Liver (tissue), 9 donors: ENCODE measurements around the gene SMAD6. TPM values are rescaled to one million over a fixed set of nuclear protein-coding genes. Genes with fewer than 3 reads are reported as not detected.

Experiments used
- DNase-seq: peaks from one replicate; pipeline ENCODE4 v3.0.0-alpha.2; 2017; ENCODE audit warnings: low spot score
- H3K27ac ChIP-seq, 2 donors: one replicate each; pipeline ENCODE4 v1.7.0; 2013; ENCODE audit warnings: inconsistent platforms in 2 of 2, low read length in 2 of 2, control low read depth in 1 of 2, low read depth in 1 of 2, mild to moderate bottlenecking in 1 of 2
- H3K27me3 ChIP-seq, 4 donors: one replicate each; pipeline versions ENCODE4 v1.6.1 to v1.7.0; 2013; ENCODE audit warnings: low read length in 3 of 4, inconsistent platforms in 1 of 4, mild to moderate bottlenecking in 1 of 4, moderate library complexity in 1 of 4; ENCODE audit not compliant: control insufficient read depth in 4 of 4, insufficient read depth in 4 of 4
- H3K36me3 ChIP-seq, 4 donors: one replicate each; pipeline versions ENCODE4 v1.6.1 to v1.7.0; 2013; ENCODE audit warnings: low read length in 3 of 4, mild to moderate bottlenecking in 3 of 4, low read depth in 1 of 4, moderate library complexity in 1 of 4; ENCODE audit not compliant: control insufficient read depth in 4 of 4, insufficient read depth in 3 of 4
- H3K4me1 ChIP-seq, 4 donors: one replicate each; pipeline versions ENCODE4 v1.6.1 to v1.7.0; 2013; ENCODE audit warnings: low read length in 3 of 4, mild to moderate bottlenecking in 3 of 4, moderate library complexity in 1 of 4; ENCODE audit not compliant: control insufficient read depth in 4 of 4, insufficient read depth in 4 of 4
- H3K4me3 ChIP-seq, 3 donors: one replicate each; pipeline versions ENCODE4 v1.6.1 to v1.7.0; 2013; ENCODE audit warnings: low read length in 3 of 3, control low read depth in 1 of 3, low read depth in 1 of 3, mild to moderate bottlenecking in 1 of 3
- H3K9ac ChIP-seq, 2 donors: one replicate each; pipeline ENCODE4 v1.7.0; 2013; ENCODE audit warnings: low read length in 2 of 2, mild to moderate bottlenecking in 2 of 2, moderate library complexity in 2 of 2, control low read depth in 1 of 2, low read depth in 1 of 2
- H3K9me3 ChIP-seq, 4 donors: one replicate each; pipeline versions ENCODE4 v1.6.1 to v1.7.0; 2013; ENCODE audit warnings: low read length in 3 of 4; ENCODE audit not compliant: control insufficient read depth in 4 of 4
- EGR1 ChIP-seq, 2 donors: IDR thresholded peaks; 2 replicates each; pipeline ENCODE4 v1.6.1; 2016 to 2018; ENCODE audit warnings: antibody characterized with exemption in 2 of 2, low read depth in 2 of 2
- FOXA1 ChIP-seq: IDR thresholded peaks from 2 replicates; pipeline ENCODE4 v1.6.1; 2016; ENCODE audit warnings: antibody characterized with exemption
- FOXA2 ChIP-seq: IDR thresholded peaks from 2 replicates; pipeline ENCODE4 v1.6.1; 2016; ENCODE audit warnings: antibody characterized with exemption
- GABPA ChIP-seq, 2 donors: IDR thresholded peaks in 1 of 2; conservative IDR thresholded peaks in 1 of 2; 2 replicates each; pipeline ENCODE4 v1.6.1; 2016; ENCODE audit warnings: antibody characterized with exemption in 2 of 2, mild to moderate bottlenecking in 1 of 2, moderate library complexity in 1 of 2
- HNF4A ChIP-seq, 2 donors: conservative IDR thresholded peaks; 2 replicates each; pipeline ENCODE4 v1.6.1; 2016; ENCODE audit warnings: antibody characterized with exemption in 2 of 2, mild to moderate bottlenecking in 2 of 2
- HNF4G ChIP-seq: IDR thresholded peaks from 2 replicates; pipeline ENCODE4 v1.6.1; 2016; ENCODE audit warnings: antibody characterized with exemption
- NR2F2 ChIP-seq: IDR thresholded peaks from 2 replicates; pipeline ENCODE4 v1.6.1; 2016; ENCODE audit warnings: antibody characterized with exemption
- RAD21 ChIP-seq, 2 donors: IDR thresholded peaks; 2 replicates each; pipeline ENCODE4 v1.6.1; 2016; ENCODE audit warnings: antibody characterized with exemption in 2 of 2, mild to moderate bottlenecking in 2 of 2
- RXRA ChIP-seq, 2 donors: IDR thresholded peaks; 2 replicates each; pipeline ENCODE4 v1.6.1; 2017 to 2018; ENCODE audit warnings: antibody characterized with exemption in 2 of 2, mild to moderate bottlenecking in 1 of 2
- SP1 ChIP-seq: IDR thresholded peaks from 2 replicates; pipeline ENCODE4 v1.6.1; 2018; ENCODE audit warnings: antibody characterized with exemption, mild to moderate bottlenecking
- YY1 ChIP-seq: IDR thresholded peaks from 2 replicates; pipeline ENCODE4 v1.6.1; 2016; ENCODE audit warnings: antibody characterized with exemption, mild to moderate bottlenecking
- ZBTB33 ChIP-seq: IDR thresholded peaks from 2 replicates; pipeline ENCODE4 v1.6.1; 2016; ENCODE audit warnings: antibody characterized with exemption
- WGBS: extraction: QIAGEN DNeasy Blood & Tissue Kit; methylation state at CpG from one replicate; pipeline ENCODE4 v1.1.7; 2013; 5-methylcytosine and 5-hydroxymethylcytosine counted together
- polyA plus RNA-seq, 2 donors: library from polyadenylated mRNA; stranded (reverse) in 1 of 2; unstranded in 1 of 2; fragments of 200-250 nt in 1 of 2; fragments of >200 nt in 1 of 2; fragmentation: Nextera tagmentation in 1 of 2; extraction: Ambion mirVana in 1 of 2; gene quantifications; one replicate each; pipeline versions ENCODE4 v1.2.1 to v1.2.3, GENCODE V29; 2013 to 2015
- total RNA-seq, 2 donors: library from RNA; depleted of rRNA; stranded (reverse); fragments of >200 nt; gene quantifications; one replicate each; pipeline ENCODE4 v1.2.3, GENCODE V29; 2014
- TF ChIP-seq, protein P1 (sequence below): IDR thresholded peaks from 2 replicates; pipeline ENCODE4 v1.6.1; 2016; ENCODE audit warnings: antibody characterized with exemption, mild to moderate bottlenecking
- TF ChIP-seq, protein P2 (sequence below): IDR thresholded peaks from 2 replicates; pipeline ENCODE4 v1.6.1; 2016; ENCODE audit warnings: antibody characterized with exemption
- TF ChIP-seq, protein P3 (sequence below): fragments of 150-350 bp; IDR thresholded peaks from 2 replicates; pipeline ENCODE4 v1.5.1; 2017; ENCODE audit warnings: improper control_type of control experiment, low read depth, low read length; ENCODE audit not compliant: missing input control
- donor health status: healthy.
- donor health status: healthy.
- donor health status: healthy.
- donor health status: healthy.
- donor health status: healthy.

Gene SMAD6
- total and polyA plus RNA-seq, 4 donors = 1.2 to 15.1 (median 11.0) TPM

DNA sequence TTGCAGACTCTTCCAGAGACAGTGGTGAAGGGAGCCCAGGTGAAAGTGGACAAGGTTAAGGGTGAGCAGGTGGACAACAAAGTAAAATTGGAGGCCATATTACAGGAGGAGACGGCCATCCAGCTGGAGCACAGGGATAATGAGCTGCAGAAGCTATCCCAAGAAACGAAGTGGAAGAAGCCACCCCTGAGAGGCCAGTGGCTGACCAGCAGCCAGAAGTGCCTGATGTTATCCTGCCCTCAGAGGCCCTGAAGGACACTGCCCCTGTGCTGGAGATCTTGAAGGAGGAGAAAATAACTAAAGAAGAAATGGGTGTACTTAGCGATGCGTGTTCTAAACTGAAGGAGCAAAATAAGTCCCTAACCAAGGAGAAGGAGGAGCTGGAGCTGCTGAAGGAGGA, 107.6 kb downstream of the SMAD6 start:
- no peaks in the 10 kb centered on the region for H3K9me3 ChIP-seq
- H3K9ac ChIP-seq = no peak overlapping the region
- no peak for DNase-seq
- 88% methylated on average over 4 of the region's 4 CpGs for WGBS
- no peaks in the 10 kb centered on the region for H3K36me3 ChIP-seq
- no peak overlapping the region for H3K4me3 ChIP-seq
- no peak for TF ChIP-seq FOXA1
- TF ChIP-seq, protein P1, sequence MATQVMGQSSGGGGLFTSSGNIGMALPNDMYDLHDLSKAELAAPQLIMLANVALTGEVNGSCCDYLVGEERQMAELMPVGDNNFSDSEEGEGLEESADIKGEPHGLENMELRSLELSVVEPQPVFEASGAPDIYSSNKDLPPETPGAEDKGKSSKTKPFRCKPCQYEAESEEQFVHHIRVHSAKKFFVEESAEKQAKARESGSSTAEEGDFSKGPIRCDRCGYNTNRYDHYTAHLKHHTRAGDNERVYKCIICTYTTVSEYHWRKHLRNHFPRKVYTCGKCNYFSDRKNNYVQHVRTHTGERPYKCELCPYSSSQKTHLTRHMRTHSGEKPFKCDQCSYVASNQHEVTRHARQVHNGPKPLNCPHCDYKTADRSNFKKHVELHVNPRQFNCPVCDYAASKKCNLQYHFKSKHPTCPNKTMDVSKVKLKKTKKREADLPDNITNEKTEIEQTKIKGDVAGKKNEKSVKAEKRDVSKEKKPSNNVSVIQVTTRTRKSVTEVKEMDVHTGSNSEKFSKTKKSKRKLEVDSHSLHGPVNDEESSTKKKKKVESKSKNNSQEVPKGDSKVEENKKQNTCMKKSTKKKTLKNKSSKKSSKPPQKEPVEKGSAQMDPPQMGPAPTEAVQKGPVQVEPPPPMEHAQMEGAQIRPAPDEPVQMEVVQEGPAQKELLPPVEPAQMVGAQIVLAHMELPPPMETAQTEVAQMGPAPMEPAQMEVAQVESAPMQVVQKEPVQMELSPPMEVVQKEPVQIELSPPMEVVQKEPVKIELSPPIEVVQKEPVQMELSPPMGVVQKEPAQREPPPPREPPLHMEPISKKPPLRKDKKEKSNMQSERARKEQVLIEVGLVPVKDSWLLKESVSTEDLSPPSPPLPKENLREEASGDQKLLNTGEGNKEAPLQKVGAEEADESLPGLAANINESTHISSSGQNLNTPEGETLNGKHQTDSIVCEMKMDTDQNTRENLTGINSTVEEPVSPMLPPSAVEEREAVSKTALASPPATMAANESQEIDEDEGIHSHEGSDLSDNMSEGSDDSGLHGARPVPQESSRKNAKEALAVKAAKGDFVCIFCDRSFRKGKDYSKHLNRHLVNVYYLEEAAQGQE = no peak
- TF ChIP-seq HNF4G = no peak
- TF ChIP-seq, protein P2, sequence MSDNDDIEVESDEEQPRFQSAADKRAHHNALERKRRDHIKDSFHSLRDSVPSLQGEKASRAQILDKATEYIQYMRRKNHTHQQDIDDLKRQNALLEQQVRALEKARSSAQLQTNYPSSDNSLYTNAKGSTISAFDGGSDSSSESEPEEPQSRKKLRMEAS = no peak
- H3K27ac ChIP-seq = no peak overlapping the region
- no peaks in the 10 kb centered on the region for H3K27me3 ChIP-seq
- H3K4me1 ChIP-seq = no peaks in the 10 kb centered on the region

DNA sequence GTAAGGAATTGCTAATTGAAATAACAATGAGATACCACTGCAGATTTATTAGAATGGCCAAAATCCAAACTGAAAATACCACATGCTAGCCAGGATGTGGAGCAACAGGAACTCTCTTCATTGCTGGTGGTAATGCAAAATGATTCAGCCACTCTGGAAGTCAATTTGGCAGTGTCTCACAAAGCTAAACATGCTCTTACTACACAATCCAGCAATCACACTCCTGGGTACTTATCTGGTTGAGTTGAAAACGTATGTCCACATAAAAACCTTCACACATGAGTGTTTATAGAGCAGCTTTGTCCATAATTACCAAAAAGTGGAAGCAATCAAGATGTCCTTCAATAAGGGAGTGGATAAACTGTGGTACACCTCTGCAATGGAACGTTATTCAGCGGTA, 113.3 kb downstream of the SMAD6 start:
- H3K27ac ChIP-seq = no peak overlapping the region
- no peak for DNase-seq
- no peak overlapping the region for H3K4me3 ChIP-seq
- no peaks in the 10 kb centered on the region for H3K9me3 ChIP-seq
- H3K27me3 ChIP-seq = no peaks in the 10 kb centered on the region
- 73% methylated on average over 3 of the region's 3 CpGs for WGBS
- TF ChIP-seq YY1 = no peak
- no peak for TF ChIP-seq RAD21 (IDR thresholded peaks at IDR 0.05)
- no peak for TF ChIP-seq NR2F2
- TF ChIP-seq, protein P3, sequence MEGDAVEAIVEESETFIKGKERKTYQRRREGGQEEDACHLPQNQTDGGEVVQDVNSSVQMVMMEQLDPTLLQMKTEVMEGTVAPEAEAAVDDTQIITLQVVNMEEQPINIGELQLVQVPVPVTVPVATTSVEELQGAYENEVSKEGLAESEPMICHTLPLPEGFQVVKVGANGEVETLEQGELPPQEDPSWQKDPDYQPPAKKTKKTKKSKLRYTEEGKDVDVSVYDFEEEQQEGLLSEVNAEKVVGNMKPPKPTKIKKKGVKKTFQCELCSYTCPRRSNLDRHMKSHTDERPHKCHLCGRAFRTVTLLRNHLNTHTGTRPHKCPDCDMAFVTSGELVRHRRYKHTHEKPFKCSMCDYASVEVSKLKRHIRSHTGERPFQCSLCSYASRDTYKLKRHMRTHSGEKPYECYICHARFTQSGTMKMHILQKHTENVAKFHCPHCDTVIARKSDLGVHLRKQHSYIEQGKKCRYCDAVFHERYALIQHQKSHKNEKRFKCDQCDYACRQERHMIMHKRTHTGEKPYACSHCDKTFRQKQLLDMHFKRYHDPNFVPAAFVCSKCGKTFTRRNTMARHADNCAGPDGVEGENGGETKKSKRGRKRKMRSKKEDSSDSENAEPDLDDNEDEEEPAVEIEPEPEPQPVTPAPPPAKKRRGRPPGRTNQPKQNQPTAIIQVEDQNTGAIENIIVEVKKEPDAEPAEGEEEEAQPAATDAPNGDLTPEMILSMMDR = no peak
- TF ChIP-seq EGR1 (IDR thresholded peaks at IDR 0.05; ENCODE audit: low read depth in 2 of 2) = no peak
- TF ChIP-seq, protein P2 = no peak
- TF ChIP-seq HNF4G = no peak
- TF ChIP-seq FOXA1 = no peak
- no peak for TF ChIP-seq SP1
- TF ChIP-seq, protein P1 = no peak
- TF ChIP-seq GABPA (IDR thresholded peaks at IDR 0.05 in 1 of 2, conservative IDR thresholded peaks at IDR 0.05 in 1 of 2) = no peak
- TF ChIP-seq RXRA (IDR thresholded peaks at IDR 0.05) = no peak
- TF ChIP-seq HNF4A (conservative IDR thresholded peaks at IDR 0.05) = no peak
- no peak for TF ChIP-seq ZBTB33
- no peak for TF ChIP-seq FOXA2
- H3K4me1 ChIP-seq = no peaks in the 10 kb centered on the region
- no peaks in the 10 kb centered on the region for H3K36me3 ChIP-seq
- H3K9ac ChIP-seq = no peak overlapping the region
